Endodermal cell (in vitro differentiated cells): Measurements from ENCODE around the gene CMTM4. TPM values are rescaled to one million over a fixed set of nuclear protein-coding genes. Genes with fewer than 3 reads are reported as not detected.
A peak's percentile ranks its signal among the peaks of the same experiment; 100 is the strongest.

Source experiments
- DNase-seq: peaks from one replicate; pipeline ENCODE4 v3.0.0-alpha.2; 2017
- H3K27ac ChIP-seq: 2 replicates; pipeline ENCODE4 v1.5.1; 2013; ENCODE audit warnings: mild to moderate bottlenecking, low read depth, low read length, moderate library complexity
- H3K27me3 ChIP-seq: 2 replicates; pipeline ENCODE4 v1.6.1; 2013; ENCODE audit warnings: mild to moderate bottlenecking, low read length, moderate library complexity; ENCODE audit not compliant: insufficient read depth, control insufficient read depth, poor library complexity, severe bottlenecking
- H3K36me3 ChIP-seq: 2 replicates; pipeline ENCODE4 v1.7.0; 2013; ENCODE audit warnings: mild to moderate bottlenecking, low read length, moderate library complexity; ENCODE audit not compliant: control insufficient read depth, insufficient read depth
- H3K4me1 ChIP-seq: one replicate; pipeline ENCODE4 v1.7.0; 2013; ENCODE audit warnings: low read length; ENCODE audit not compliant: control insufficient read depth, insufficient read depth
- H3K4me3 ChIP-seq: 2 replicates; pipeline ENCODE4 v1.5.1; 2013; ENCODE audit warnings: mild to moderate bottlenecking, low read length, moderate library complexity
- H3K9ac ChIP-seq: 2 replicates; pipeline ENCODE4 v1.6.1; 2013; ENCODE audit warnings: mild to moderate bottlenecking, low read length, moderate library complexity; ENCODE audit not compliant: poor library complexity, severe bottlenecking; ENCODE audit errors: extremely low read depth
- H3K9me3 ChIP-seq: 2 replicates; pipeline ENCODE4 v1.6.1; 2013; ENCODE audit warnings: mild to moderate bottlenecking, low read length, moderate library complexity; ENCODE audit not compliant: control insufficient read depth
- H3K27ac Mint-ChIP-seq: 2 replicates; pipeline ENCODE4 v1.8.0; 2020; ENCODE audit warnings: mixed read lengths
- H3K27me3 Mint-ChIP-seq: 2 replicates; pipeline ENCODE4 v1.8.0; 2021; ENCODE audit warnings: mild to moderate bottlenecking, mixed read lengths; ENCODE audit not compliant: insufficient read depth
- H3K36me3 Mint-ChIP-seq: 2 replicates; pipeline ENCODE4 v1.8.0; 2020; ENCODE audit warnings: low read depth, mixed read lengths
- H3K4me1 Mint-ChIP-seq: 2 replicates; pipeline ENCODE4 v1.8.0; 2020; ENCODE audit warnings: mixed read lengths
- H3K4me3 Mint-ChIP-seq: 2 replicates; pipeline ENCODE4 v1.8.0; 2020; ENCODE audit warnings: mild to moderate bottlenecking, moderate library complexity, mixed read lengths
- H3K9me3 Mint-ChIP-seq: 2 replicates; pipeline ENCODE4 v1.8.0; 2020; ENCODE audit warnings: mild to moderate bottlenecking, mixed read lengths
- WGBS, 2 experiments: methylation state at CpG; one replicate each; pipeline versions ENCODE4 v1.1.5 to v1.1.7; 2013; ENCODE audit warnings: missing lambda C conversion rate in 2 of 2, mixed read lengths in 1 of 2; ENCODE audit not compliant: insufficient coverage in 1 of 2, insufficient read length in 1 of 2; 5-methylcytosine and 5-hydroxymethylcytosine counted together
- total RNA-seq, 2 donors: library from RNA; stranded (reverse); fragmentation: NEBNext Ultra II Directional in 1 of 2; extraction: Animal tissue kit (Norgen Biotek cat#: 25700) in 1 of 2; gene quantifications; 2 replicates in 1 of 2; 3 replicates in 1 of 2; pipeline ENCODE4 v1.2.1, GENCODE V29; 2021
- TF ChIP-seq, protein P1 (sequence below): fragments of 200-600 bp; sonication (generic); conservative IDR thresholded peaks from 2 replicates; pipeline ENCODE4 v1.5.0; 2021; ENCODE audit warnings: antibody characterized with exemption, mild to moderate bottlenecking

Gene CMTM4
- total RNA-seq, 2 donors from 2014 or later, result 68.2 to 76.2 TPM

DNA sequence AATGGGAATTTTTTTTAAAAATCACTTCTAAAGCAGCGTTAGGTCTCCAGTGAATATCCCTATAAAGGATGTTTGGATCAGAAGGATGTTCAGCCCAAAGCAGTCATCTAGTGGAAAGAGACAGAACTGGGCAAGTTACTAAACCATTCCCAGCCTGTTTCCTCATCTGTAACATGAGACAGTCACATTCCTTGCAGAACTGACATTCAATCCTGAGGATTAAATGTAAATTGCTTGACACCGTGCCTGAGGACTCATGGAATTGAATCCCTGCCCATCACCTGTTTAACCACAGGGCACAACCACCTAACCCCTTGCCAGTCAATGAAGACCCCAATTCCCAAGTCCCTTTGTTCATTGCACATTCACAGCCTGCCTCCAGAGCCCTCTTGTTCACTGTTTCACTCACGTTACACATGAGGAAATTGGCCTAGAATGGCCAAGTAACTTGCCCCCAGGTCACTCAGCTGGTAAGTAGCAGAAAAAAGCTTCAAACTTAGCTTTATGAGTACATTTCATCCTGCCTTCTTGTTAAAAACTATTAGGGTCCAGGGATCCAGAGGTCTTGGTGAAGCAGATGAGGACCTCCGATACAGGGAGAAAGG is 115.8 kb downstream of the CMTM4 start:
- no peaks in the 10 kb centered on the region for H3K9me3 Mint-ChIP-seq
- H3K4me1 ChIP-seq, result peaks cover 2% of the 10 kb centered on the region
- no peak overlapping the region for H3K27ac Mint-ChIP-seq
- WGBS, 2 experiments, result 67 to 73% methylated on average over 3 to 4 of the region's 4 CpGs
- H3K4me3 Mint-ChIP-seq, result no peak overlapping the region
- no peak overlapping the region for H3K9ac ChIP-seq
- H3K4me3 ChIP-seq, result no peak overlapping the region
- peaks cover 49% of the 10 kb centered on the region for H3K27me3 Mint-ChIP-seq
- TF ChIP-seq, protein P1, sequence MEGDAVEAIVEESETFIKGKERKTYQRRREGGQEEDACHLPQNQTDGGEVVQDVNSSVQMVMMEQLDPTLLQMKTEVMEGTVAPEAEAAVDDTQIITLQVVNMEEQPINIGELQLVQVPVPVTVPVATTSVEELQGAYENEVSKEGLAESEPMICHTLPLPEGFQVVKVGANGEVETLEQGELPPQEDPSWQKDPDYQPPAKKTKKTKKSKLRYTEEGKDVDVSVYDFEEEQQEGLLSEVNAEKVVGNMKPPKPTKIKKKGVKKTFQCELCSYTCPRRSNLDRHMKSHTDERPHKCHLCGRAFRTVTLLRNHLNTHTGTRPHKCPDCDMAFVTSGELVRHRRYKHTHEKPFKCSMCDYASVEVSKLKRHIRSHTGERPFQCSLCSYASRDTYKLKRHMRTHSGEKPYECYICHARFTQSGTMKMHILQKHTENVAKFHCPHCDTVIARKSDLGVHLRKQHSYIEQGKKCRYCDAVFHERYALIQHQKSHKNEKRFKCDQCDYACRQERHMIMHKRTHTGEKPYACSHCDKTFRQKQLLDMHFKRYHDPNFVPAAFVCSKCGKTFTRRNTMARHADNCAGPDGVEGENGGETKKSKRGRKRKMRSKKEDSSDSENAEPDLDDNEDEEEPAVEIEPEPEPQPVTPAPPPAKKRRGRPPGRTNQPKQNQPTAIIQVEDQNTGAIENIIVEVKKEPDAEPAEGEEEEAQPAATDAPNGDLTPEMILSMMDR, result no peak
- H3K4me1 Mint-ChIP-seq, result peaks cover 9% of the 10 kb centered on the region
- no peak overlapping the region for H3K27ac ChIP-seq
- H3K27me3 ChIP-seq, result peaks cover 37% of the 10 kb centered on the region
- no peaks in the 10 kb centered on the region for H3K9me3 ChIP-seq
- no peaks in the 10 kb centered on the region for H3K36me3 ChIP-seq
- no peaks in the 10 kb centered on the region for H3K36me3 Mint-ChIP-seq
- no peak for DNase-seq

DNA sequence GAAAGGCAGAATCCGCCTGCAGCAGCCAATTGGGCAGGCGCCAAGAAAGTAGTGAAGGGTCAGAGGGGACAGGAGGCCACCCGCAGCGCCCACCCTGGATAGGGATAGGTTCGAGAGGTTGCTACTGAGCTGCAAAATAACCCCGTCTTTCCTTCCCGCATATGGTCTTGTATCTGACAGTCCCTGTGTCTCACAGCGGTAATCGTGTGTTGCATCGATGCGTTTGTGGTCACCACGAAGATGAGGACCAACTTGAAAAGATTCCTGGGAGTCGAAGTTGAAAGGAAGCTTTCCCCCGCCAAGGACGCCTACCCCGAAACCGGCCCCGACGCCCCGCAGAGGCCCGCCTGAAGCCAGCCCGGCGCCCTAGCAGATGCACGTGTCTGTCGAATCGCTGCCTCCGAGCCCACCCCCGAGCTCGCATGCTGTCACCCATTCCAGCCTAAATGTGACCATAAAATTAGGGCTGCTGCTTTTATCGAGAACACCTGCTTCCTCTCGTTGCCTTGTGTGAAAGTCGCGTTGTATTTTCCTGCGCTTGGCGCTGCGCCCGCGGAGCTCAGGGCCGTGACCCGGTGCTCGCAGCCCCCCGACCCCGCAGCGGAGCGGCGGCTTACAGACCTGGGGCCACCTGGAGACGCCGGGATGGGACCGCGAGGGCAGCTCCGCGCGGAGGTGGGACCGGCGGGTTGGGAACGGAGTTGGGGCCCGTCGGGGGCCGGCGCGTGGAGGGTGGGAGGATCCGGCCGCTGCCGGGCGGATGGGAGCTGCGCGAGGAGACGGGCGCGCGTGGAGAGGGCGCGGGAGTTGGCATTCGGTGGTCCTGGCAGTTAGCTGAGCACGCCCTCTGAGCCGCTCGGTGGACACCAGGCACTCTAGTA is 117.7 kb downstream of the CMTM4 start, which contains the start of gene CMTM2:
TSS of gene CMTM2 (plus strand) at position 813 of the 881 bp plus-strand sequence. CDS start 145 bp downstream, outside the sequence.
- H3K9ac ChIP-seq, result no peak within 1 kb of the TSS
- peaks cover 37% of the 10 kb centered on the region for H3K27me3 ChIP-seq
- no peak within 1 kb of the TSS for H3K27ac ChIP-seq
- peaks cover 49% of the 10 kb centered on the region for H3K27me3 Mint-ChIP-seq
- no peaks in the 10 kb centered on the region for H3K36me3 Mint-ChIP-seq
- 60 to 67% methylated on average over 53 to 77 of the region's 77 CpGs for WGBS, 2 experiments
- H3K4me1 Mint-ChIP-seq, result peaks cover 9% of the 10 kb centered on the region
- H3K36me3 ChIP-seq, result no peaks in the 10 kb centered on the region
- DNase-seq, result peak; percentile 61
- no peaks in the 10 kb centered on the region for H3K9me3 ChIP-seq
- TF ChIP-seq, protein P1, result no peak
- peaks cover 2% of the 10 kb centered on the region for H3K4me1 ChIP-seq
- H3K27ac Mint-ChIP-seq, result no peak within 1 kb of the TSS
- H3K4me3 Mint-ChIP-seq, result peak within 1 kb of the TSS; percentile 33
- no peak within 1 kb of the TSS for H3K4me3 ChIP-seq
- H3K9me3 Mint-ChIP-seq, result no peaks in the 10 kb centered on the region

DNA sequence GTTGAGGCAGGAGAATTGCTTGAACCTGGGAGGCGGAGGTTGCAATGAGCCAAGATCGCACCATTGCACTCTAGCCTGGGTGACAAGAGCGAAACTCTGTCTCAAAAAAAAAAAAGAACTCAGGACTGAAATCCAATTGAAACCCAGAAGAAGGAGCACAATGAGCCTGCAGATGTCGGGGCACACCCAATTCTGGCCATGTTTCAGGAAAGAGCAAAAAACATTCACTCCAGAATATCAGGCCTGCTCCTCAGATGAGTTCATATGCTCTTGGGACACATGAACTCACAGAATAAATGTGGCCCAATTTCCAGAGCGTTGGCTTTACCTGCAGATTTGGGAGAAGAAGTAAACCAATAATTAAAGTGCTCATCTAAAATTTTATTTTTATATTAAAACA is 120.2 kb downstream of the CMTM4 start:
- DNase-seq, result no peak
- Histone ChIP-seq H3K9ac (no peak overlapping the region), H3K27me3 (peaks cover 37% of the 10 kb centered on the region), H3K36me3 (no peaks in the 10 kb centered on the region), H3K9me3 (no peaks in the 10 kb centered on the region), H3K4me1 (peaks cover 2% of the 10 kb centered on the region), H3K4me3 (no peak overlapping the region), H3K27ac (no peak overlapping the region)
- TF ChIP-seq, protein P1, result no peak
- H3K4me3 Mint-ChIP-seq, result no peak overlapping the region
- 92% methylated on average over 3 to 5 of the region's 5 CpGs for WGBS, 2 experiments
- H3K4me1 Mint-ChIP-seq, result peaks cover 9% of the 10 kb centered on the region
- H3K27me3 Mint-ChIP-seq, result peaks cover 47% of the 10 kb centered on the region
- H3K27ac Mint-ChIP-seq, result no peak overlapping the region
- no peaks in the 10 kb centered on the region for H3K9me3 Mint-ChIP-seq
- H3K36me3 Mint-ChIP-seq, result no peaks in the 10 kb centered on the region
